Astrocyte (in vitro differentiated cells and primary cell): Measurements from ENCODE around the gene NKIRAS2. TPM values are rescaled to one million over a fixed set of nuclear protein-coding genes. Genes with fewer than 3 reads are reported as not detected.

Source experiments
- DNase-seq: peaks from one replicate; pipeline ENCODE4 v3.0.0-alpha.2; 2010; ENCODE audit warnings: low read depth
- FAIRE-seq: peaks from 2 replicates; lab custom pipeline; 2011; peaks lifted over from hg19 to GRCh38; lab: Jason Lieb, UNC
- H2AFZ ChIP-seq: 2 replicates; pipeline ENCODE4 v1.6.0; 2012; ENCODE audit warnings: low read depth, low read length, inconsistent platforms
- H3K27ac ChIP-seq: 2 replicates; pipeline ENCODE4 v1.5.1; 2011; ENCODE audit warnings: low read depth, low read length, inconsistent platforms
- H3K27me3 ChIP-seq: 2 replicates; pipeline ENCODE4 v1.6.0; 2011; ENCODE audit warnings: low read length, inconsistent platforms; ENCODE audit not compliant: insufficient read depth
- H3K36me3 ChIP-seq: 2 replicates; pipeline ENCODE4 v1.5.1; 2011; ENCODE audit warnings: low read length, inconsistent platforms; ENCODE audit not compliant: insufficient read depth
- H3K4me1 ChIP-seq: 2 replicates; pipeline ENCODE4 v1.5.1; 2011; ENCODE audit warnings: low read length, inconsistent platforms; ENCODE audit not compliant: insufficient read depth
- H3K4me2 ChIP-seq: 2 replicates; pipeline ENCODE4 v1.6.0; 2012; ENCODE audit warnings: low read length, inconsistent platforms
- H3K4me3 ChIP-seq: 2 replicates; pipeline ENCODE4 v1.5.1; 2011; ENCODE audit warnings: low read depth, mild to moderate bottlenecking, low read length, inconsistent platforms; ENCODE audit not compliant: insufficient read depth
- H3K79me2 ChIP-seq: 2 replicates; pipeline ENCODE4 v1.6.0; 2012; ENCODE audit warnings: mild to moderate bottlenecking, low read length, inconsistent platforms; ENCODE audit not compliant: insufficient read depth
- H3K9ac ChIP-seq: 2 replicates; pipeline ENCODE4 v1.6.0; 2012; ENCODE audit warnings: mild to moderate bottlenecking, low read length, inconsistent platforms
- H3K9me3 ChIP-seq: 2 replicates; pipeline ENCODE4 v1.5.1; 2012; ENCODE audit warnings: low read depth, mild to moderate bottlenecking, low read length, inconsistent platforms; ENCODE audit not compliant: insufficient read depth
- H4K20me1 ChIP-seq: 2 replicates; pipeline ENCODE4 v1.6.0; 2012; ENCODE audit warnings: low read length, inconsistent platforms; ENCODE audit not compliant: insufficient read depth
- H3K27ac Mint-ChIP-seq: one replicate; pipeline ENCODE4 v1.8.0; 2021; ENCODE audit warnings: mild to moderate bottlenecking, mixed read lengths; ENCODE audit not compliant: unreplicated experiment
- H3K27me3 Mint-ChIP-seq: one replicate; pipeline ENCODE4 v1.8.0; 2021; ENCODE audit warnings: low read depth, mixed read lengths; ENCODE audit not compliant: unreplicated experiment
- H3K36me3 Mint-ChIP-seq: one replicate; pipeline ENCODE4 v1.8.0; 2021; ENCODE audit warnings: low read depth, mixed read lengths; ENCODE audit not compliant: unreplicated experiment
- H3K4me1 Mint-ChIP-seq: one replicate; pipeline ENCODE4 v1.8.0; 2021; ENCODE audit warnings: low read depth, mixed read lengths; ENCODE audit not compliant: unreplicated experiment
- H3K4me3 Mint-ChIP-seq: one replicate; pipeline ENCODE4 v1.8.0; 2021; ENCODE audit warnings: mild to moderate bottlenecking, moderate library complexity, mixed read lengths; ENCODE audit not compliant: unreplicated experiment
- H3K9me3 Mint-ChIP-seq: one replicate; pipeline ENCODE4 v1.8.0; 2021; ENCODE audit warnings: mild to moderate bottlenecking, mixed read lengths; ENCODE audit not compliant: unreplicated experiment
- CTCF ChIP-seq: IDR thresholded peaks from 2 replicates; pipeline ENCODE4 v1.5.1; 2011; ENCODE audit warnings: low read depth, mild to moderate bottlenecking, inconsistent platforms, low read length, moderate library complexity; ENCODE audit not compliant: insufficient read depth
- EZH2 ChIP-seq: IDR thresholded peaks from 2 replicates; pipeline ENCODE4 v1.6.1; 2012; ENCODE audit warnings: mild to moderate bottlenecking, low read length, inconsistent platforms; ENCODE audit not compliant: insufficient read depth
- total RNA-seq: library from RNA; stranded (reverse); gene quantifications from 2 replicates; pipeline ENCODE4 v1.2.1, GENCODE V29; 2021

Gene NKIRAS2
- total RNA-seq, 1 donor from 2014 or later: 60.5 TPM

DNA sequence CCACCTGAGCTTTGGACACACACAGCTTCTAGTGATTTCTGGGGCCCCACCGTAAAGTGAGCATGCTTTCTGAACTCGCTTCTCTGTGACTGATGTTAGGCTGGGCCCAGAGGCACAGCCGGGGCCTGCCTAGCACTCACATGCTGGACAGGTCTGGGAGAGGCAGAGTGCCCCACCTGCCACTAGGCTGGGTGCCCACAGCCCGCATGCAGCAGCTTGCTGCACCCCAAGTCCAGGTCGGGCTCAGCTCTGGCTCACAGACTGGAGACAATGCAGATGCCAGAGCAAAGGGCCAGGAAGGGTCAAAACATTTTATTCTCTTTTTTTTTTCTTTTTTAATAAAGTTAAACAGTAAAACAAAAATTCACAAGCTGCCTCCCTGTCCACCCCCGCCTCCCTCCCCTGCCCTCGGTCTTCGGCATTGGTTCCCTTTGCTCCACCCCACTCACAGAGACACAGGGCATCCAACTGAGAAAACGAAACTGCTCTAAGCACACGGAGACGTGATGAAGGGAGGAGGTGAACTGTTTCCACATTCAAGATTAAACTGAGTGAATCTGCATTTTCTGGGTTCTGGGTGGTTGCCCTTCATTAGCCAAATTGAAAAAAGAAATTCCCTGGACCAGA lies 43.6 kb upstream of the NKIRAS2 start:
- Mint-ChIP-seq H3K9me3 (no peaks in the 10 kb centered on the region), H3K4me1 (peaks cover 5% of the 10 kb centered on the region), H3K27ac (no peak overlapping the region), H3K27me3 (no peaks in the 10 kb centered on the region), H3K36me3 (peaks cover 24% of the 10 kb centered on the region), H3K4me3 (no peak overlapping the region)
- H2AFZ ChIP-seq: no peak overlapping the region
- no peak overlapping the region for H3K4me2 ChIP-seq
- H3K9me3 ChIP-seq: no peaks in the 10 kb centered on the region
- H3K9ac ChIP-seq: no peak overlapping the region
- peaks cover 42% of the 10 kb centered on the region for H3K36me3 ChIP-seq
- peaks cover 20% of the 10 kb centered on the region for H3K79me2 ChIP-seq
- TF ChIP-seq CTCF: no peak
- H3K27me3 ChIP-seq: no peaks in the 10 kb centered on the region
- DNase-seq (no peak), FAIRE-seq (no peak)
- no peak overlapping the region for H3K4me3 ChIP-seq
- H3K27ac ChIP-seq: no peak overlapping the region
- peaks cover 57% of the 10 kb centered on the region for H4K20me1 ChIP-seq
- no peaks in the 10 kb centered on the region for H3K4me1 ChIP-seq

GRCh38 chr17:41977991-41978390 lies 41.9 kb upstream of the NKIRAS2 start:
- Histone ChIP-seq H3K79me2 (peaks cover 10% of the 10 kb centered on the region), H2AFZ (no peak overlapping the region), H3K4me2 (no peak overlapping the region), H3K4me1 (peaks cover 6% of the 10 kb centered on the region), H3K9me3 (no peaks in the 10 kb centered on the region), H3K36me3 (peaks cover 47% of the 10 kb centered on the region), H4K20me1 (peaks cover 45% of the 10 kb centered on the region), H3K27me3 (no peaks in the 10 kb centered on the region), H3K9ac (no peak overlapping the region), H3K27ac (no peak overlapping the region), H3K4me3 (no peak overlapping the region)
- Mint-ChIP-seq H3K36me3 (peaks cover 30% of the 10 kb centered on the region), H3K9me3 (no peaks in the 10 kb centered on the region), H3K4me3 (no peak overlapping the region), H3K27me3 (no peaks in the 10 kb centered on the region), H3K4me1 (peaks cover 7% of the 10 kb centered on the region), H3K27ac (no peak overlapping the region)
- DNase-seq (no peak), FAIRE-seq (no peak)
- TF ChIP-seq CTCF (no peak), EZH2 (no peak)

- H3K9me3 Mint-ChIP-seq: no peaks in the 10 kb centered on the region
- peaks cover 15% of the 10 kb centered on the region for H4K20me1 ChIP-seq
- no peak overlapping the region for H3K4me2 ChIP-seq
- peaks cover 23% of the 10 kb centered on the region for H3K36me3 Mint-ChIP-seq
- no peak overlapping the region for H3K27ac ChIP-seq
- H3K4me1 ChIP-seq: peaks cover 6% of the 10 kb centered on the region
- no peaks in the 10 kb centered on the region for H3K9me3 ChIP-seq
- no peak overlapping the region for H3K4me3 ChIP-seq
- peaks cover 4% of the 10 kb centered on the region for H3K79me2 ChIP-seq
- peaks cover 47% of the 10 kb centered on the region for H3K36me3 ChIP-seq
- no peak overlapping the region for H3K4me3 Mint-ChIP-seq
- peak overlapping the region; percentile 23 for H3K9ac ChIP-seq
- FAIRE-seq: no peak
- H3K27me3 ChIP-seq: no peaks in the 10 kb centered on the region
- H2AFZ ChIP-seq: no peak overlapping the region
- H3K4me1 Mint-ChIP-seq: peaks cover 8% of the 10 kb centered on the region
- H3K27ac Mint-ChIP-seq: peak overlapping the region; percentile 72
- peak; percentile 50 for DNase-seq
- TF ChIP-seq EZH2: no peak
- no peaks in the 10 kb centered on the region for H3K27me3 Mint-ChIP-seq
These were observed 37.7 kb upstream of the NKIRAS2 start for GRCh38 chr17:41982026-41982760.
